ENCODE data around the gene LITAF.
"Not testable (repeated sequence)": the region's sequence is repeated elsewhere in the genome, so short reads cannot be mapped to it uniquely, and the experiment has no call there.

Gene LITAF

GRCh38 chr16:11515540-11516430 is 70.9 kb downstream of the LITAF start:
- DNase-seq (ENCODE audit: low read depth): no peak

GRCh38 chr16:11514283-11514682 is 72.4 kb downstream of the LITAF start:
- no peak for DNase-seq (ENCODE audit: low read depth)

GRCh38 chr16:11513366-11513765 is 73.4 kb downstream of the LITAF start:
- not testable (repeated sequence) for DNase-seq (ENCODE audit: low read depth)

GRCh38 chr16:11511801-11512200 is 74.9 kb downstream of the LITAF start:
- DNase-seq (ENCODE audit: low read depth): no peak

GRCh38 chr16:11511328-11511727 is 75.4 kb downstream of the LITAF start:
- no peak for DNase-seq (ENCODE audit: low read depth)

GRCh38 chr16:11510178-11510973 is 76.3 kb downstream of the LITAF start:
- no peak for DNase-seq (ENCODE audit: low read depth)

GRCh38 chr16:11507991-11508390 is 78.7 kb downstream of the LITAF start:
- DNase-seq (ENCODE audit: low read depth): no peak

- no peak for DNase-seq (ENCODE audit: low read depth)
Measured at GRCh38 chr16:11507350-11507749, 79.4 kb downstream of the LITAF start.

- DNase-seq (ENCODE audit: low read depth): no peak
Measured at GRCh38 chr16:11506741-11507305, 79.9 kb downstream of the LITAF start.

- DNase-seq (ENCODE audit: low read depth): not testable (repeated sequence)
Measured at GRCh38 chr16:11504261-11504660, 82.5 kb downstream of the LITAF start.

GRCh38 chr16:11503566-11503965 is 83.2 kb downstream of the LITAF start:
- no peak for DNase-seq (ENCODE audit: low read depth)

- DNase-seq (ENCODE audit: low read depth): no peak
Measured at GRCh38 chr16:11502239-11502638, 84.5 kb downstream of the LITAF start.

- no peak for DNase-seq (ENCODE audit: low read depth)
Measured at GRCh38 chr16:11501632-11502031, 85.1 kb downstream of the LITAF start.

GRCh38 chr16:11500700-11501346 is 85.9 kb downstream of the LITAF start:
- DNase-seq (ENCODE audit: low read depth): no peak

- no peak for DNase-seq (ENCODE audit: low read depth)
Measured at GRCh38 chr16:11499295-11500089, 87.2 kb downstream of the LITAF start.

- no peak for DNase-seq (ENCODE audit: low read depth)
Measured at GRCh38 chr16:11498683-11499082, 88.0 kb downstream of the LITAF start.

- no peak for DNase-seq (ENCODE audit: low read depth)
Measured at GRCh38 chr16:11497851-11498289, 88.8 kb downstream of the LITAF start.

Data from activated T-helper 9 cell treated with anti-CD3 and anti-CD28 coated beads, Interleukin-2, amount 50 U/mL, for 16 hours (primary cell).